ENCODE results near the gene PRDM2.

Gene PRDM2

DNA sequence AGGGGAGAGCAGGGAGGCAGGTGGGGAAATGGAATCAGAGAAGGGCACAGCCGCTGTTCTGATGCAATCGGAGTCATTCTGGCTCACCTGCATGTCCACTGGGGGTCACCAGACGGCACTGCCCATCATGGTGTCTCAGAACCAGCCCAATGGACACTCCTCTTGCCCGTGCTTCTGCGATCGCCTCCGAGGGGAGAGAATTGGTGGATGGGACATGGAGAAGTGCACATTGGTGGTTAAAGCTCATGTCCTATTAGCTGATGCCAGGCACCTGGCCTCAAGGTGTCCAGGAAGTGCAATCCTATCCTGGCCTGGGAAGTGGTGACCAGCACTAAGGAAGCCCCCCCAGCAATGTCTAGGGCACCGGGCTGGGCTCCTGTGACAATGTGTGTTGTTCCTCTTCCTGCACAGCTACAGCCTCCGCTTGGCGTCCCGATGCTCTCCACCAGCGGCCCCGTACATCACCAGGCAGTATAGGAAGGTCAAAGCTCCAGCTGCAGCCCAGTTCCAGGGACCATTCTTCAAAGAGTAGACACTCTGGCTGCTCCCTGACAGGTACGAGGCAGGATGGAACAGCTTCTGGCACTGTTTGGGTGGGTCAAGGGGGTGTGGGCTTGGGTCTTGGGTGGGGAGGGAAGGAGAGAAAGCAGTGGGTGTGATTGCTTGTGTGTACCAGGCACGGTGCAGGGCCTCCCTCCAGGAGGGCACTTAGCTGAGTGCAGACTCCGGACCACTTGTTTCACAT, 116.2 kb downstream of the PRDM2 start:
- FAIRE-seq: no peak

DNA sequence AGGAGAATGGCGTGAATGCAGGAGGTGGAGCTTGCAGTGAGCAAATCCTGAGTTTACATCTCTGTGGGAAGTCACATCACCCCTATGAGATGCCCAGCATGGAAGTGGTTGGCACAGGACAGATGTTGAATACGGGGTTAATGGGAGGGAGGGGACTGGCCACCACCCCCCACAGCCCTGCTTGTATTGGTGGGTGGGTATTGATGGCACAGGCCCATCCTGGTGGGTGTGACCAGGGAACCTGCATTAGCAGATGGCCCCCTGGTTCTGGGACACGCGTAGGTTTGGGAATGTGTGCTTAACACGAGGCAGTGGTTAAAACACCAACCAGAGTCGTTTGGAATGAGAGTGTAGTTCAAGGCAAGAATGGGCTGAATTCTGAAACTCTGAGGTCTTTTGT, 117.9 kb downstream of the PRDM2 start:
- no peak for FAIRE-seq

GRCh38 chr1:13818926-13819325, 118.9 kb downstream of the PRDM2 start:
- FAIRE-seq: no peak

DNA sequence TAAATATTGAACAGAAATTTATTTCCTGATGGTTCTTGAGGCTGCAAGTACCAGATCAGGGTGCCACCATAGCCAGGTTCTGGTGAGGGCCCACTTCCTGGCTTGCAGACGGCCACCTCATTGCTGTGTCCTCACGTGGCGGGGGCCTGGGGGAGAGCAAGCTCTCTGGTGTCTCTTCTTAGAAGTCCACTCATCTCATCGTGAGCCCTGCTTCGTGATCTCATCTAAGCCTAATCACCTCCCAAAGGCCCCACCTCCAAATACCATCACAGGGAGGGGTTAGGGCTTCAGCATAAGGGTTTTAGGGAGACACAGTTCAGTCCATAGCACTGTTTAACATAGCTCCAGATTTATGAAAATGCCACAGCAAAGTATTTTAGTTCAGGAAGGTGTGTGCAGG, 119.7 kb downstream of the PRDM2 start:
- FAIRE-seq: no peak

- FAIRE-seq: no peak
Measured at GRCh38 chr1:13820055-13820454, 120.1 kb downstream of the PRDM2 start.

- FAIRE-seq: no peak
Measured at GRCh38 chr1:13820456-13820855, 120.5 kb downstream of the PRDM2 start.

GRCh38 chr1:13823126-13823880, 123.3 kb downstream of the PRDM2 start:
- no peak for FAIRE-seq

DNA sequence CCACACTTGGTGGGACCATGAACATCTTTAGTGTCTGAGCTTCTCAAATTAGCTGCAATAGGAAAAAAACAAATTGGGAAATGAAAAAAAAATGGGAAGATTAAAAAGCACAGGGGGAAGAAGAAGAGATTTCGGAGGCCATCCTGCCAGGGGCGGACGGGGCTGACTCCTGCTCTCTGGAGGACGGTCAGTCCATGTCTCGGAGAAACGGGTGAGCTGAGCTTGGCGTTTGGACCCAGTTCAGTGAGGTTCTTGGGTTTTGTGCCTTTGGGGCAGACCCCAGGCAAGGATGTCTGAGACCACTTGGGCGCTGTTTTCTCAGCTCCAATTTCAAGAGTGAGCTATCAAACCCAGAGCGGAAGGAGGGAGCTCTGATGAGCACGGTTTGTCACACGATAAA, 123.9 kb downstream of the PRDM2 start:
- FAIRE-seq: no peak

DNA sequence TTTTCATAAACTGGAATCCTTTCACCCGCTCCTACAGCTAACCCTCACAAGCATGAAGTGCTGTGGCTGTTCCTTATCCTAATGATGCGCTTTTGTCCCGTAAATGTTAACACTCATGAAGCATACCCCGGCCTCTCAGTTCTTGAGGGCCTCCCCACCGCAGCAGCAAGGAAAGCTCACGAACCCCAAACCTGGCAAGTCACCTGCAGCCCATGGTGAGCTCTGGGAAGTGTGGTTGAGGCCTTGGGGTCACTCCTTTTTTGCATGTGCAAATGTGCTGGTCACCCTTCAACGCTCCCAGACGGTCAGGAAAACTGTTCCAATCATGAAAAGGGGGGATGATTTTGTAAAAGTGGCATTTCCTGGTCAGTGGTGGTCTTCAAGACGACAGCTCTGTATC, 124.6 kb downstream of the PRDM2 start:
- FAIRE-seq: no peak

DNA sequence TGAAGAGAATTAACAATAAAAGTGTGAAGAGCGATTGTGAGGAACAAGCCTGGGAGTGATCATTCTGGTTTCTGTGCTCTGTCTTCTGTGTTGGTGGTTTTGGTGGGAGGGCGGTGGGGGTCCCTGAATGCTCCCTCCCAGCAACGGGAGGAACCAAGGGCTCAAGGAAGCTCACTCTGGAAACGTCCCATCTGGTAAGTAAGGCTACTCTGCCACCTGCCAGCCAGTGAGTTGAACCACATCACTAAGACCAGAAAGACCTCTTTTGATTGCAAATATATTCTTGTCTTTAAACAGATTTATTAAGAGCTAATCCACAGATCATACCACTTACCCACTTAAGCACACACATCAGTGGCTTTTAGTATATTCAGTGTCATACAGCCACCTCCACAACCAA, 125.0 kb downstream of the PRDM2 start:
- FAIRE-seq: no peak

GRCh38 chr1:13826009-13826408, 126.0 kb downstream of the PRDM2 start:
- FAIRE-seq: no peak

DNA sequence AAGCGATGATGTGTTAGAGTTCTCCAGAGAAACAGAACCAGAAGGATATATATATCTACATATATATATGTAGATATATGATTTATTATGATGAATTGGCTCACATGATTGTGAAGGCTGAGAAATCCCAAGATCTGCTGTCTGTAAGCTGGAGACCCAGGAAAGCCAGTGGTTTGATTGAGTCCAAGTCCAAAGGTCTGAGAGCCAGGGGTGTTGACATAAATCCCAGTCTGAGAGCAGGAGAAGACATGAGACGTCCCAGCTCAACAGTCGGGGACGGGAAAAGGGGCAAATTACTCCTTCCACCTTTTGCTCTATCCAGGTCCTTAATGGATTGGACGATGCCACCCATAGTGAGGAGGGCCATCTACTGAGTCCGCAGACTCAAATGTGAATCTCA, 126.6 kb downstream of the PRDM2 start:
- FAIRE-seq: no peak

GRCh38 chr1:13828454-13829151, 128.6 kb downstream of the PRDM2 start:
- FAIRE-seq: no peak

GRCh38 chr1:13829152-13829769, 129.3 kb downstream of the PRDM2 start:
- FAIRE-seq: no peak

DNA sequence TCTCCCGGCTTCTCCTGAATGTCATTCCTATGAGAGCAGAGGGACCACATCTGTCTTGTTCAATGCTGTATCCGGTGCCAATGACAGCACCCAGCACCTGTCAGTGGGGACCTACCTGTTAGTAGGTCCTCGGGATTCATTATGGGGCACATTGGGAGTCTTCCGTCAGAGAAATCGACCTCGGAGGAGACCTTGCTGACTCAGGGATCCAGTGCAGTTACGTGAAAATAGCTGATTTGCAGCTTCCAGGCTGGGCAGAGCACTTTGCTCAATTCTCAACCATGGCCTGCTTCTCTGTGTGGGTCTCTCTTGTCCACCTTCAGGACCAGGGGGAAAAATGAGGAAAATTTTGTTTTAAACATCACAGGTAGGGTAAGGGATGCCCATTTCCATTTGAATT, 130.2 kb downstream of the PRDM2 start:
- no peak for FAIRE-seq

GRCh38 chr1:13830616-13831280, 130.8 kb downstream of the PRDM2 start:
- FAIRE-seq: no peak

DNA sequence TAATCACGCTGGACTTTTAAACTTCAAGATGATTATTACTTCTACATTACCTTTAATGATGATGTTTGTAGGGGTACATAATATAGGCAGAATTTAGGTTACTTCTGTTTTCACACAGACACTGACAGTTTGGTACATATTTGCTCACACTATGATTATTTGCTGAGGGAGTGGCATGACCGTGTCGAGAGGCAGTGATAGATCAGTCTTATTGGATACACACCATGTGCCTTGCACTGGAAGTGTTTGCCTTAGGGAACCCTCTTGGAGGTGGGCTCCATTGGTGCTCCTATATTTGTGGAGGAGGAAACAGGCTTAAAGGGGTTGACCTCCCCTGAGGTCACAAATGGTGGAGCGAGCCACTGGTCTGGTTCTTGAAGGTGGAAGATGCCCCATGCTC, 132.1 kb downstream of the PRDM2 start:
- FAIRE-seq: no peak

DNA sequence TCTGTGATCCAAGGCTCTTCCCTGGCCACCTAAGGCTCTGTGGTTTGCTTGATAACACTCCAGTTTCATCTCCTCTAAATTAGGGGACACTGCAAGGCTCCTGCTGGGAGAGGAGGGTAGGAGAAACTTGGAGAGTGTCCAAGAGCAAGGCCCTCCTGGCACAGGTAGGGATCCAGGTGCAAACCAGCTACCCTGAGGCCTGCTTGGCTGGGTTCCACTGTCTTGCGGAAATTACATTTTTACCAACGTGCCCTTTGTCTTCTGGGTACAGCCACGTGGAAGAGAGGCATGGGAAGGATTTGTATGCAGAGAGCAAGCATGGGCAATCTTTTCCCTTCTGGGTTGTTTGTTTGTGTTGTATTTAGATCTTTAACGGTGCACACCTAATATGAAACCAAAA, 132.5 kb downstream of the PRDM2 start:
- no peak for FAIRE-seq

DNA sequence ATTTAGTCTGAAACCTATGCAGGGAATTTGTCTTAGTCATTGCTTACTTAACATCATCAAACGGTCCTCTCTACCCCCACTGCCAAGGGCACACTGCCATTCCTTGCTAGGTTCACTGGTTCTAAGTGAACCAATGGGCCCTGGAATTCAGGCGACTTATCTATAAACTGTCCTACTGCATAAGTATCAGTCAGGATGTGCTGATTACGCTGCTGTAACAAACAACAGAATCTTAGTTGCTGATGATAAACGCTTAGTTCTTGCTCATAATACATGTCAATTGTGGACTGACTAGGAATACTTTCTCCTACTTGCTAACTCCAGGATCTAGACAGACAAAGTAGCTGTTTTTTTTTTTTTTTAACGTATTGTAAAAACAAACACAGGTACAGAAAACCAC, 136.1 kb downstream of the PRDM2 start:
- no peak for FAIRE-seq

DNA sequence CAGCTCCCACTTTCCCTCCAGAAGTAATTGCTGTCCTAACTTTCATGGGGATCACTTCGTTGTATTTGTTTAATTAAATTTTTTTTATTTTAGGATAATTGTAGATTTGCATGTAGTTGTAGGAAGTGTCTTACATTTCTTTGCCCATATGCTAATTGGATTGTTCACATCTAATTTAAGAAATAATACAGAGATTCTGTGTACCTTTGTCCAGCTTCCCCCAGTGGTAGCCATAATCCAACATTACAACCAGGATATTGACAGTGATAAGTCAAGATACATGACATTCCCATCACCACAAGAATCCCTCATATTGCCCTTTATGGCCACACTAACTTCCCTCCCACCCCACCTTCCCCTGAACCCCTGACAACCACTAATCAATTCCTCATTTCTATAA, 136.6 kb downstream of the PRDM2 start:
- no peak for FAIRE-seq

GRCh38 chr1:13838236-13838635, 138.2 kb downstream of the PRDM2 start:
- FAIRE-seq: no peak

GRCh38 chr1:13842497-13842896, 142.5 kb downstream of the PRDM2 start:
- FAIRE-seq: no peak

GRCh38 chr1:13851726-13852125, 151.7 kb downstream of the PRDM2 start:
- FAIRE-seq: no peak

Data from endometrium (tissue), 2 donors.